Activated T-cell treated with anti-CD3 and anti-CD28 coated beads for 48 hours (primary cell): ENCODE data around the gene TIAM2.
"Not testable (repeated sequence)": the region's sequence is repeated elsewhere in the genome, so short reads cannot be mapped to it uniquely, and the experiment has no call there.

Experiments used
- DNase-seq: peaks from one replicate; pipeline ENCODE4 v3.0.0-alpha.2; 2020; ENCODE audit warnings: low read depth

TIAM2 gene

GRCh38 chr6:155103083-155103645 is 108.0 kb downstream of the TIAM2 start:
- DNase-seq = not testable (repeated sequence)

GRCh38 chr6:155103816-155104366 is 108.8 kb downstream of the TIAM2 start:
- no peak for DNase-seq

- no peak for DNase-seq
Measured at GRCh38 chr6:155106456-155107115, 111.5 kb downstream of the TIAM2 start.

- no peak for DNase-seq
Measured at GRCh38 chr6:155107432-155108069, 112.4 kb downstream of the TIAM2 start.

- DNase-seq = no peak
Measured at GRCh38 chr6:155108070-155108820, 113.1 kb downstream of the TIAM2 start.

DNA sequence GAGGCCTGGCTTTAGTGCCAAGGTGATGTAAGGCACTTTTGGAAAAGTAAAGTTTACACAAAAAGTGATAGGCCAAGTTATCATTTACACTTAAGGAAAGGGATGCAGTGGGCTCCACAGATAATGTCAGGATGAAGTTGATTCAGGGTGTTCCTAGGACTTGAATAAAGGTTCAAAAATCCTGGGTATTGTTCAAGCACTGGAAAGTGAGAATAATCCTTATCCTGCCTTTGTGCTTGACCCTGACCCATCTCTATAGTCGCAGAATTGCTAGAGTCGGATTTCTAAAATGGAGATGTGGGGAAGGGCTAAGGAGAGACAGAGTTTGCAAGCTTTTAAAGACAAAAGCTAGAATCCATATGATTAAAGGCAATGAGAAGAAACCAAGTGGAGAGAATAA is 115.6 kb downstream of the TIAM2 start:
- DNase-seq = no peak

GRCh38 chr6:155112757-155113156 is 117.6 kb downstream of the TIAM2 start:
- no peak for DNase-seq

DNA sequence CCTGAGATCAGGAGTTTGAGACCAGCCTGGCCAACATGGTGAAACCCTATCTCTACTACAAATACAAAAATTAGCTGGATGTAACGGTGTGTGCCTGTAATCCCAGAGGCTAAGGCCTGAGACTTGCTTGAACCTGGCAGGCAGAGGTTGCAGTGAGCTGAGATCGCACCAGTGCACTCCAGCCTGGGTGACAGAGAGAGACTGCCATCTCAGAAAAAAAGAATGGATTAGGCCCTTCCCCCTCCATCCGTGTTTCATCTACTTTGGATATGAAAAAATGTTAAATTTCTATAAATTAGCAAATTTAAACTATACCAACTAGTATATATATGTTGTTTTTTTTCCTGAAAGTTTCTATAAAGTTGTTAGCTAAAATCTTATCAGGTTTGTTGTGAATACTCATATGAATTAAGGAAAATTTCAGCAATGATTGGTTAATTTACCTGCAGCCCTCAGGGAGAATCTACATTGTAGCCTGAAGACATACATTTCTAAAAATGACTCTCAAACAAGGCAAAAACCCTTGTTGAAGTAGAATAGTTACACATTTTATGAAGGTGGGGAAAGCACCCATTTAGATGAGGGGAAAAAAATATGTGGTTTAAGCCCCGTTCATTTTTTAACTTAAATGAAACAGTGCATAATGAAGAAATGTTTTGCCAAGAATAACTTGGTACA is 120.9 kb downstream of the TIAM2 start:
- DNase-seq = no peak

DNA sequence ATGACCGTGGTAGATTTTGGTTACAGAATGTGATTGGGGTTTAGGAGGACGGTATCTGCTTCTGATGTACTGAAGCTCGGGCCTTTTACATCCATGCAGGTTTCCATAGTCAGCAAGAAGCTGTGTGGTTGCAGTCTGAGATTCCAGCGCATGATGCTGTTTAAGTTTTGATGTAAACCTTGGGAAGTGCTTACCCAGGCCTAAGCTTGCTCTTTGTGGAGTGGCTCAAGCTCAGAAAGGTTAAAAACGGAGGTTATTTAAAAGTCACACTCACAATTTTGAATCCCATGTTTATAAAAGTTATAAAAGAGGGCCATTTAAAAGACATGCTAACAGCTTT is 121.4 kb downstream of the TIAM2 start:
- DNase-seq = no peak

GRCh38 chr6:155117256-155117655 is 122.1 kb downstream of the TIAM2 start:
- no peak for DNase-seq

DNA sequence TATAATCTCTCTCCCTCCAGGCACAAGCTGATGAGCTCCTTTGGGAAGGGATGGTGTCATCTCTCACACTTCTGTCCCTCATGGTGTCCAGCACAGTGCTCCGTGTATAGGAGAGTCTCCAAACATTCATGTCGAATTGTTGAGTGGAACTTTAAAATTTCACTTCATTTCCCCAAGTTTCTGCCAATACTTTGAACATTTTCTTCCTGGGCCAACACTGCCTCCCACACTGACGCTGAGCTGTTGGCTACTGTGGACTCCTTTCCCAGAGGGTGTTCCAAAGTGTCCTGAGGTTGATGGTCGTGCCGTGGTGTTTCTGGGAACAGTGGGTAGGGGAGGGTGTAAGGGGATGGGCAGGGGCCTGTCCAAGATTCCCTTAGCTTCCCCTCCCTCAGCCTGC is 122.7 kb downstream of the TIAM2 start:
- no peak for DNase-seq

- not testable (repeated sequence) for DNase-seq
Measured at GRCh38 chr6:155119201-155119600, 124.1 kb downstream of the TIAM2 start.

DNA sequence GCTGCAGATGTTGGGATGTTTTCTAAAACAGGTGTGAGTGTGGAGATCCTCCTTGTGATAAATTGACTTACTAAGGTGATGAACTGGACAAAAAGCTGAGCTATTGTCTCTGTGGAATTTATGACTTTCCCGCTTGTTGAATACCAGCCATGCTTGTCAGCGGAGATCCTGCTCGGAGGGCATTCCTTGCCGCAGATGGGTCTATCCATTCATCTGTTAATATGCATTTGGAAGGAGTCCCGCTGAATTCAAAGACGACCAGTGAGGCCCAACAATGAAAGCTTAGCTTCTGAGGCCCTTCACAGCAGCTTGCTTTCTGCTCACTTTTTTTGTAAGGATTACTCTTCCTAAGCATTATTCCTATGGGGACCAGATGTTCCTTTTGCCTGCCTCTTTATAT is 124.9 kb downstream of the TIAM2 start:
- DNase-seq = no peak

GRCh38 chr6:155121294-155121693 is 126.2 kb downstream of the TIAM2 start:
- DNase-seq = no peak

- no peak for DNase-seq
Measured at GRCh38 chr6:155121699-155122098, 126.6 kb downstream of the TIAM2 start.

- no peak for DNase-seq
Measured at GRCh38 chr6:155122199-155122950, 127.3 kb downstream of the TIAM2 start.

- DNase-seq = no peak
Measured at GRCh38 chr6:155123520-155123919, 128.4 kb downstream of the TIAM2 start.

DNA sequence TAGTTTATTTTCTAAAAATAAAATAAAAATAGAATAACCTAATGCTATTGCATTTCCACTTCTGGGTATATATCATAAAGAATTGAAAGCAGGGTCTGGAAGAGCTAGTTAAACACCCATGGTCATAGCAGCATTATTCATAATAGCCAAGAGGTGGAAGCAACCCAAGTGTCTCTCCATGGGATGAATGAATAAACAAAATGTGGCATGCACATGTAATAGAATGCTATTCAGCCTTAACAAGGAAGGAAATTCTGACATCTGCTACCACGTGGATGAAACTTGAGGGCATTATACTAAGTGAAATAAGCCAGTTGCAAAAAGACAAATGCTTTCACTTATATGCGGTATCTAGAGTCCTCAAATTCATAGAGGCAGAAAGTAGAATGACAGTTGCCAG is 130.8 kb downstream of the TIAM2 start:
- no peak for DNase-seq

GRCh38 chr6:155126727-155127439 is 131.8 kb downstream of the TIAM2 start:
- DNase-seq = peak; percentile 69

DNA sequence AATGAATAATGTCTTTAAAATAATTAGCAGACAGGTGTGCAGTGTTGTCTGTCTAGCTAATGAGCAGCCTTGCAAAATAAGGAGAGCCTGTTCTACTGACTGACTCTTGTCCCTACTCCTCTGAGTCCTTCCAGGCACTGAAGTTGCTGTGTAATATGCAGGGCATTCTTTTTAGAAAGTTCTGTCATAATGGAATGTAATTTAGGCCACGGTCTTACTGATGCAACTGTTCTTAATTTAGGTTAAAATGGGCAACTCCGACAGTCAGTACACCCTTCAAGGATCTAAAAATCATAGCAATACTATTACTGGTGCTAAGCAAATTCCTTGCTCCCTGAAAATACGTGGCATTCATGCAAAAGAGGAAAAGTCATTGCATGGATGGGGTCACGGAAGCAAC is 133.9 kb downstream of the TIAM2 start:
- no peak for DNase-seq

- no peak for DNase-seq
Measured at GRCh38 chr6:155129744-155130143, 134.6 kb downstream of the TIAM2 start.
